GM21717 (cell line): Measurements from ENCODE around the gene HSD17B2.
"Not testable (repeated sequence)": the region's sequence is repeated elsewhere in the genome, so short reads cannot be mapped to it uniquely, and the experiment has no call there.

Experiments used
- ATAC-seq: cut with Tn5 transposase; IDR thresholded peaks from one replicate; pipeline ENCODE4 v1.9.1; 2021; ENCODE audit warnings: mild to moderate bottlenecking, moderate library complexity; ENCODE audit not compliant: unreplicated experiment

The HSD17B2 gene

GRCh38 chr16:82034981-82035612 lies at the start of gene HSD17B2:
Gene HSD17B2, plus strand, starts transcription at chr16:82035253. Its CDS starts 172 bp downstream, at chr16:82035425.
- ATAC-seq, result no peak

- ATAC-seq, result no peak
Measured at GRCh38 chr16:81987121-81987520, 47.9 kb upstream of the HSD17B2 start.

GRCh38 chr16:81987706-81988105 lies 47.3 kb upstream of the HSD17B2 start:
- ATAC-seq, result no peak

GRCh38 chr16:81992859-81993258 lies 42.2 kb upstream of the HSD17B2 start:
- no peak for ATAC-seq

GRCh38 chr16:81994485-81994884 lies 40.6 kb upstream of the HSD17B2 start:
- no peak for ATAC-seq

GRCh38 chr16:81995651-81996050 lies 39.4 kb upstream of the HSD17B2 start:
- ATAC-seq, result no peak

- ATAC-seq, result no peak
Measured at GRCh38 chr16:81996664-81997509, 38.2 kb upstream of the HSD17B2 start.

- ATAC-seq, result no peak
Measured at GRCh38 chr16:81997738-81998137, 37.3 kb upstream of the HSD17B2 start.

- ATAC-seq, result no peak
Measured at GRCh38 chr16:82002831-82003230, 32.2 kb upstream of the HSD17B2 start.

- ATAC-seq, result no peak
Measured at GRCh38 chr16:82004601-82005000, 30.5 kb upstream of the HSD17B2 start.

GRCh38 chr16:82005027-82005830 lies 29.8 kb upstream of the HSD17B2 start:
- no peak for ATAC-seq

GRCh38 chr16:82006036-82006435 lies 29.0 kb upstream of the HSD17B2 start:
- ATAC-seq, result no peak

GRCh38 chr16:82007189-82007588 lies 27.9 kb upstream of the HSD17B2 start:
- no peak for ATAC-seq

GRCh38 chr16:82008957-82009592 lies 26.0 kb upstream of the HSD17B2 start:
- ATAC-seq, result no peak

- ATAC-seq, result not testable (repeated sequence)
Measured at GRCh38 chr16:82009789-82010188, 25.3 kb upstream of the HSD17B2 start.

GRCh38 chr16:82010649-82011048 lies 24.4 kb upstream of the HSD17B2 start:
- no peak for ATAC-seq

GRCh38 chr16:82011199-82011641 lies 23.8 kb upstream of the HSD17B2 start, which contains the start of gene SDR42E1:
Gene SDR42E1, minus strand, starts transcription at chr16:82011470. Its CDS starts 10,612 bp downstream, at chr16:82000858.
- ATAC-seq, result no peak

- no peak for ATAC-seq
Measured at GRCh38 chr16:82013139-82013538, 21.9 kb upstream of the HSD17B2 start.

GRCh38 chr16:82016263-82016662 lies 18.8 kb upstream of the HSD17B2 start:
- ATAC-seq, result no peak

GRCh38 chr16:82016964-82017363 lies 18.1 kb upstream of the HSD17B2 start:
- ATAC-seq, result no peak
